ENCODE results near the gene BACE2.

DNA sequence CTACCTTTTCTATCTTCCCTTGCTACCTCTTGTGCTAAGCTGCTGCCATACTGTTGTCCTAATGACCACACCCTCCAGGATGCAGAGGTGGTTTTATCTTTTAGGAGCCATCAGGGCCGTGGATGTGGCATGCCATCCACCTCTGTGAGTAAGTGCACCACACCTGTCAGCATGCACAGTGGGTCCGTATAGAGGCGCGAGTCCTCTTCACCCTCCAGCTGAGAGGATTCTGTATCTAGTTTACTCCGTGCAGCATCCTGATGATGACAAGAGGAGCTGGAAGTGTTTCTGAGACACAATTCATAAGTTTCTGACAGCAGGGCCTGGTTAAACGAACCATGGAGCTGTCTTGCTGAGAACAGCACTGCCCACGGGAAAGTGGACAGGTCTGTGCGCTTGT is 159.8 kb downstream of the BACE2 start:
- TF ChIP-seq, protein P1, sequence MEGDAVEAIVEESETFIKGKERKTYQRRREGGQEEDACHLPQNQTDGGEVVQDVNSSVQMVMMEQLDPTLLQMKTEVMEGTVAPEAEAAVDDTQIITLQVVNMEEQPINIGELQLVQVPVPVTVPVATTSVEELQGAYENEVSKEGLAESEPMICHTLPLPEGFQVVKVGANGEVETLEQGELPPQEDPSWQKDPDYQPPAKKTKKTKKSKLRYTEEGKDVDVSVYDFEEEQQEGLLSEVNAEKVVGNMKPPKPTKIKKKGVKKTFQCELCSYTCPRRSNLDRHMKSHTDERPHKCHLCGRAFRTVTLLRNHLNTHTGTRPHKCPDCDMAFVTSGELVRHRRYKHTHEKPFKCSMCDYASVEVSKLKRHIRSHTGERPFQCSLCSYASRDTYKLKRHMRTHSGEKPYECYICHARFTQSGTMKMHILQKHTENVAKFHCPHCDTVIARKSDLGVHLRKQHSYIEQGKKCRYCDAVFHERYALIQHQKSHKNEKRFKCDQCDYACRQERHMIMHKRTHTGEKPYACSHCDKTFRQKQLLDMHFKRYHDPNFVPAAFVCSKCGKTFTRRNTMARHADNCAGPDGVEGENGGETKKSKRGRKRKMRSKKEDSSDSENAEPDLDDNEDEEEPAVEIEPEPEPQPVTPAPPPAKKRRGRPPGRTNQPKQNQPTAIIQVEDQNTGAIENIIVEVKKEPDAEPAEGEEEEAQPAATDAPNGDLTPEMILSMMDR (IDR thresholded peaks at IDR 0.05; ENCODE audit: poor library complexity), result no peak
- TF ChIP-seq EZH2 (IDR thresholded peaks at IDR 0.05; ENCODE audit: borderline replicate concordance), result no peak
